NB4 (cell line): ENCODE results near the gene NOB1.

ENCODE experiments used
- MYC ChIP-seq: IDR thresholded peaks from 2 replicates; pipeline ENCODE4 v1.6.1; 2011; ENCODE audit warnings: low read depth, low read length
- POLR2A ChIP-seq: IDR thresholded peaks from 2 replicates; pipeline ENCODE4 v1.6.1; 2011; ENCODE audit warnings: mild to moderate bottlenecking; ENCODE audit not compliant: insufficient read length; ENCODE audit errors: extremely low read depth
- TF ChIP-seq, protein P1 (sequence below): IDR thresholded peaks from one replicate; pipeline ENCODE4 v1.5.1; 2012; ENCODE audit warnings: low read depth, low read length
- TF ChIP-seq, protein P2 (sequence below): IDR thresholded peaks from 2 replicates; pipeline ENCODE4 v1.6.1; 2011; ENCODE audit warnings: low read depth, low read length

DNA sequence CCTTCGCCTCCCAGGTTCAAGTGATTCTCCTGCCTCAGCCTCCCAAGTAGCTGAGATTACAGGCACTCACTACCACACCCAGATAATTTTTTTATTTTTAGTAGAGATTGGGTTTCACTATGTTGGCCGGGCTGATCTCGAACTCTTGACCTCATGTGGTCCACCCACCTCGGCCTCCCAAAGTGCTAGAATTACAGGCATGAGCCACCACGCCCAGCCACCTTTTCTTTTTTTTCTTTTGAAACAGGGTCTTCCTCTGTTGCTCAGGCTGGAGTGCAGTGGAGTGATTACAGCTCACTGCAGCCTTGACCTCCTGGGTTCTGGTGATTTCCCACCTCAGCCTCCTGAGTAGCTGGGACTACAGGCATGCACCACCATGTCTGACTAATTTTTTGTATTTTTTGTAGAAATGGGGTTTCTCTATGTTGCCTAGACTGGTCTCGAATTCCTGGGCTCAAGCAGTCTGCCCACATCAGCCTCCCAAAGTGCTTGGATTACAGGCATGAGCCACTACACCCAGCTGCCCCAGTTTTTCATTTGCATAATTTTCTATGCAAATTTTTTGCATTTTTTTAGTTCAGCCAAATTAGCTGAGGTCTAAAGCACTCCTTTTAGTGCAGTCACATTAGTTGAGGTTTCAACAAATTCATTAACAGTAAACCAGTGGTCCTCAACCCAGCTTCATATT is 18.7 kb upstream of the NOB1 start:
- TF ChIP-seq, protein P1, sequence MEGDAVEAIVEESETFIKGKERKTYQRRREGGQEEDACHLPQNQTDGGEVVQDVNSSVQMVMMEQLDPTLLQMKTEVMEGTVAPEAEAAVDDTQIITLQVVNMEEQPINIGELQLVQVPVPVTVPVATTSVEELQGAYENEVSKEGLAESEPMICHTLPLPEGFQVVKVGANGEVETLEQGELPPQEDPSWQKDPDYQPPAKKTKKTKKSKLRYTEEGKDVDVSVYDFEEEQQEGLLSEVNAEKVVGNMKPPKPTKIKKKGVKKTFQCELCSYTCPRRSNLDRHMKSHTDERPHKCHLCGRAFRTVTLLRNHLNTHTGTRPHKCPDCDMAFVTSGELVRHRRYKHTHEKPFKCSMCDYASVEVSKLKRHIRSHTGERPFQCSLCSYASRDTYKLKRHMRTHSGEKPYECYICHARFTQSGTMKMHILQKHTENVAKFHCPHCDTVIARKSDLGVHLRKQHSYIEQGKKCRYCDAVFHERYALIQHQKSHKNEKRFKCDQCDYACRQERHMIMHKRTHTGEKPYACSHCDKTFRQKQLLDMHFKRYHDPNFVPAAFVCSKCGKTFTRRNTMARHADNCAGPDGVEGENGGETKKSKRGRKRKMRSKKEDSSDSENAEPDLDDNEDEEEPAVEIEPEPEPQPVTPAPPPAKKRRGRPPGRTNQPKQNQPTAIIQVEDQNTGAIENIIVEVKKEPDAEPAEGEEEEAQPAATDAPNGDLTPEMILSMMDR, result no peak
- TF ChIP-seq POLR2A, result no peak
- no peak for TF ChIP-seq MYC
- TF ChIP-seq, protein P2, sequence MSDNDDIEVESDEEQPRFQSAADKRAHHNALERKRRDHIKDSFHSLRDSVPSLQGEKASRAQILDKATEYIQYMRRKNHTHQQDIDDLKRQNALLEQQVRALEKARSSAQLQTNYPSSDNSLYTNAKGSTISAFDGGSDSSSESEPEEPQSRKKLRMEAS, result no peak
